IPS DF 6.9 (cell line): ENCODE measurements around the gene ZNF121.

ENCODE experiments used
- DNase-seq: peaks from one replicate; pipeline ENCODE4 v3.0.0-alpha.2; 2013; ENCODE audit warnings: low read depth, low spot score
- H3K27ac ChIP-seq: one replicate; pipeline ENCODE4 v1.5.1; 2013; ENCODE audit warnings: low read length, control low read depth
- H3K27me3 ChIP-seq: 2 replicates; pipeline ENCODE4 v1.6.1; 2013; ENCODE audit warnings: mild to moderate bottlenecking, low read length; ENCODE audit not compliant: control insufficient read depth, insufficient read depth
- H3K36me3 ChIP-seq: 2 replicates; pipeline ENCODE4 v1.6.1; 2013; ENCODE audit warnings: low read length; ENCODE audit not compliant: control insufficient read depth, insufficient read depth
- H3K4me1 ChIP-seq: 2 replicates; pipeline ENCODE4 v1.6.1; 2013; ENCODE audit warnings: low read length; ENCODE audit not compliant: control insufficient read depth, insufficient read depth
- H3K4me3 ChIP-seq: 2 replicates; pipeline ENCODE4 v1.5.1; 2013; ENCODE audit warnings: mild to moderate bottlenecking, low read length
- H3K9me3 ChIP-seq: 2 replicates; pipeline ENCODE4 v1.6.1; 2013; ENCODE audit warnings: low read length, inconsistent platforms; ENCODE audit not compliant: control insufficient read depth, insufficient read depth
- WGBS: extraction: QIAGEN DNeasy Blood & Tissue Kit; methylation state at CpG from one replicate; pipeline ENCODE4 v1.1.7; 2013; ENCODE audit warnings: mixed read lengths, missing lambda C conversion rate; ENCODE audit not compliant: insufficient read length, insufficient coverage; 5-methylcytosine and 5-hydroxymethylcytosine counted together

Gene ZNF121

GRCh38 chr19:9584073-9584833, at the start of gene ZNF121:
ZNF121 (minus strand) TSS chr19:9584504; CDS start chr19:9568097, 16,407 bp downstream.
- WGBS: no CpG with 5 or more reads among the region's 51 CpGs
- peak; percentile 89 for DNase-seq
- Histone ChIP-seq H3K9me3 (no peaks in the 10 kb centered on the region), H3K4me3 (peak within 1 kb of the TSS; percentile 99), H3K27ac (no peak within 1 kb of the TSS), H3K27me3 (no peaks in the 10 kb centered on the region), H3K36me3 (0 out of 2 replicates have a peak, but pooled peaks cover under 1% of the 10 kb centered on the region), H3K4me1 (0 out of 2 replicates have a peak, but pooled peaks cover 1% of the 10 kb centered on the region)

DNA sequence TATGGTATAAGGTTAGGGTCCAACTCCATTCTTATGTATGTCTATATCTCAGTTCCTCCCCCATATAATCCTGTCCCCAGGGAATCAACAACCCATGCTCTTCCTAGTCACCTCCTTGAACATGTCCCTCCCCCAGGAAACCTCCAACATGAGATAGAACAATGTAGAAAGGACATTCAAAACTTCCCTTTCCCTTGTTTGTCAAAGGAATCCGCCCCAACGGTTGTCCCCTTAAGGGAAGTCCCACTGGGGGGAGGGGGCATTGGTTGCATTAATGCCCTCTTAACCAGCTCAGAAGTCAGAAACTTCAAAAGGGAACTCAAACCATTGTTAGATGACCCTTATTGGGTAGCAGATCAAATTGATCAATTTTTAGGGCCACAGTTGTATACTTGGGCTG, 43.6 kb upstream of the ZNF121 start:
- Histone ChIP-seq H3K9me3 (no peaks in the 10 kb centered on the region), H3K27ac (no peak overlapping the region), H3K36me3 (peaks cover 7% of the 10 kb centered on the region; the same call in 1 of the 2 replicates), H3K27me3 (no peaks in the 10 kb centered on the region), H3K4me1 (no peaks in the 10 kb centered on the region), H3K4me3 (no peak overlapping the region)
- no CpG with 5 or more reads among the region's 2 CpGs for WGBS
- DNase-seq: no peak

GRCh38 chr19:9622531-9622930, 38.2 kb upstream of the ZNF121 start:
- H3K9me3 ChIP-seq: no peaks in the 10 kb centered on the region
- no CpG with 5 or more reads among the region's 2 CpGs for WGBS
- DNase-seq: no peak
- H3K27me3 ChIP-seq: no peaks in the 10 kb centered on the region
- H3K4me1 ChIP-seq: no peaks in the 10 kb centered on the region
- H3K36me3 ChIP-seq: peaks cover 9% of the 10 kb centered on the region; the same call in 1 of the 2 replicates
- no peak overlapping the region for H3K4me3 ChIP-seq
- no peak overlapping the region for H3K27ac ChIP-seq

DNA sequence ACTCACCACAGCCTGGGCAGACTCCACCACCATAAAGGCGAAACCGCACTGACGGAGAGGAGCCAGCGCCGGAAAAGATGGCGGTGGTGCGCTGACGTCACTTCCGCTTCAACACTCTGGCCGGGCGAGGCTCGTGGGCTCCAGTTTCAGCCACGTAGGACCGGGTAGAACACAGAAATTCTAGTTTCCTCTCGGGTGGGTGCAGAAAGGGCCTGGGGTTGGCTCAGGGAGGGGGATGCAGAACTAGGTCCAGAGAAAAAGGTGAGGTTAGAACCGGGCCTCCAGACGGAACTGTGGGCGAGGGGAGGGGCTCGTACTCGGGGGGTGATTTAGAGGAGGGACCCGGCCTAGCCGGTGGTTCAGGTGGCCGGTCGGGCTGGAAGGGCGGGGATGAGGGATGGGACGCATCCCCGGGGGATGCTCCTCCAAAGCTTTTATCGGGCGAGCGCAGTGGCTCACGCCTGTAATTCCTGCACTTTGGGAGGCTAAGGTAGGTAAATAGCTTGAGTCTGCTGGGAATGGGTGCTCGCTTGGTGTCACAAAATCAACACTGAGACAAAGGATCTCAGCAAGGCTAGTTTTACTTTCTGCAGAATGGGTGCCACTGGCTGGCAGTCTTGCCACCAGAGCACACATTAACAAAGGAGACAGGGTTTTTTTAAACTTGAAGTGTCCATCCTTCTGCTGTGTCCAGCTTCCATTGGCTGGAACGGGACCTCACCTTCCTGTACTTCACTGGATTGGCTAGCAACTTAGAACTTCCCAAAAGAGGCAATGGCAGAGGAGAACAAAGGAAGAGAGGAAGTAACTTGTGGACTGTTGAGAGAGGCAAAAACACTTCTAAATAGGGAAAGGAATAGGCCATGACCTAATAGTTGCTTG, 37.1 kb upstream of the ZNF121 start, which contains the start of gene ZNF561:
ZNF561 (minus strand) TSS at position 77 of the 882 bp plus-strand sequence. CDS start 1,776 bp downstream, outside the sequence.
- peak within 1 kb of the TSS; percentile 77 for H3K4me3 ChIP-seq
- DNase-seq: peak; percentile 82
- H3K27ac ChIP-seq: no peak within 1 kb of the TSS
- peaks cover 10% of the 10 kb centered on the region; the same call in 1 of the 2 replicates for H3K36me3 ChIP-seq
- H3K27me3 ChIP-seq: no peaks in the 10 kb centered on the region
- H3K4me1 ChIP-seq: no peaks in the 10 kb centered on the region
- no CpG with 5 or more reads among the region's 33 CpGs for WGBS
- no peaks in the 10 kb centered on the region for H3K9me3 ChIP-seq

- no peak for DNase-seq
- Histone ChIP-seq H3K4me3 (peak overlapping the region; percentile 77), H3K27me3 (no peaks in the 10 kb centered on the region), H3K36me3 (peaks cover 10% of the 10 kb centered on the region; the same call in 1 of the 2 replicates), H3K27ac (no peak overlapping the region), H3K4me1 (no peaks in the 10 kb centered on the region), H3K9me3 (no peaks in the 10 kb centered on the region)
- no CpG with 5 or more reads among the region's 16 CpGs for WGBS
Observed at GRCh38 chr19:9620842-9621155, 36.5 kb upstream of the ZNF121 start.

- Histone ChIP-seq H3K27me3 (no peaks in the 10 kb centered on the region), H3K4me1 (no peaks in the 10 kb centered on the region), H3K4me3 (no peak overlapping the region), H3K9me3 (peaks cover 2% of the 10 kb centered on the region), H3K27ac (no peak overlapping the region), H3K36me3 (peaks cover 37% of the 10 kb centered on the region)
- no peak for DNase-seq
Observed at GRCh38 chr19:9615844-9616243, 31.5 kb upstream of the ZNF121 start.

- Histone ChIP-seq H3K27ac (no peak overlapping the region), H3K9me3 (peaks cover 2% of the 10 kb centered on the region), H3K4me1 (no peaks in the 10 kb centered on the region), H3K4me3 (no peak overlapping the region), H3K27me3 (no peaks in the 10 kb centered on the region), H3K36me3 (peaks cover 38% of the 10 kb centered on the region)
- DNase-seq: no peak
- no CpG with 5 or more reads among the region's 2 CpGs for WGBS
Observed at GRCh38 chr19:9610484-9611113, 26.3 kb upstream of the ZNF121 start.

DNA sequence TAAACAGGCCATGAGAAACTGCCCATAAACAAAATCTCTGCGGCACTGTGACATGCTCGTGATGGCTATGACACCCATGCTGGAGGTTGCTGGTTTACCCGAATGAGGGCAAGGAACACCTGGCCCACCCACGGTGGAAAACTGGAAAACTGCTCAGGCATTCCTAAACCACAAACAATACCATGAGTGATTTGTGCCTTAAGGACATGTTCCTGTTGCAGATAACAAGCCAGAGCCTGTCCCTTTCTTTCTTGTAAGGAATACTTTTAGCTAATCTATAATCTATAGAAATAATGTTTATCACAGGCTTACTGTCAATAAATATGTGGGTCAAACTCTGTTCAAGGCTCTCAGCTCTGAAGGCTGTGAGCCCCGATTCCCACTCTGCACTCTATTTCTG, 24.6 kb upstream of the ZNF121 start:
- WGBS: no CpG with 5 or more reads among the region's 5 CpGs
- Histone ChIP-seq H3K36me3 (peaks cover 36% of the 10 kb centered on the region), H3K9me3 (peaks cover 2% of the 10 kb centered on the region)

GRCh38 chr19:9597027-9597426, 12.7 kb upstream of the ZNF121 start:
- H3K27ac ChIP-seq: no peak overlapping the region
- no peaks in the 10 kb centered on the region for H3K36me3 ChIP-seq
- 100% methylated on average over 1 of the region's 3 CpGs for whole genome bisulfite sequencing
- DNase-seq: no peak
- no peaks in the 10 kb centered on the region for H3K4me1 ChIP-seq
- no peaks in the 10 kb centered on the region for H3K27me3 ChIP-seq
- H3K4me3 ChIP-seq: no peak overlapping the region
- no peaks in the 10 kb centered on the region; the same call in 1 of the 2 replicates for H3K9me3 ChIP-seq

More for the DNA sequence above, 24.6 kb upstream of the ZNF121 start:
- no peak for DNase-seq
- no peak overlapping the region for H3K27ac ChIP-seq
- no peak overlapping the region for H3K4me3 ChIP-seq
- H3K4me1 ChIP-seq: no peaks in the 10 kb centered on the region
- no peaks in the 10 kb centered on the region for H3K27me3 ChIP-seq

GRCh38 chr19:9586764-9587163, 2.5 kb upstream of the ZNF121 start:
- Histone ChIP-seq H3K27ac (no peak overlapping the region), H3K27me3 (no peaks in the 10 kb centered on the region), H3K4me3 (no peak overlapping the region), H3K36me3 (no peaks in the 10 kb centered on the region), H3K4me1 (no peaks in the 10 kb centered on the region; the same call in 1 of the 2 replicates), H3K9me3 (no peaks in the 10 kb centered on the region)
- DNase-seq: peak; percentile 61
- no CpG with 5 or more reads among the region's 7 CpGs for WGBS
